ENCODE results near the gene SLC24A3. TPM values are rescaled to one million over a fixed set of nuclear protein-coding genes. Genes with fewer than 3 reads are reported as not detected.

Gene SLC24A3
- total and polyA plus RNA-seq, 2 experiments from 2014 or later = 0.81 to 2.5 TPM

- Histone ChIP-seq H3F3A (replicated peaks; ENCODE audit: low read depth) (no peaks in the 10 kb centered on the region), H3K79me2 (replicated peaks; ENCODE audit: insufficient read depth) (no peaks in the 10 kb centered on the region), H2AFZ (no peak overlapping the region), H3K36me3 (ENCODE audit: insufficient read depth) (no peaks in the 10 kb centered on the region), H3K4me1 (ENCODE audit: insufficient read depth) (no peaks in the 10 kb centered on the region), H3K4me2 (no peak overlapping the region), H3K27ac (ENCODE audit: low read depth) (no peak overlapping the region), H3K4me3 (no peak overlapping the region), H4K20me1 (replicated peaks; ENCODE audit: insufficient read depth) (no peaks in the 10 kb centered on the region), H3K27me3 (ENCODE audit: insufficient read depth) (no peaks in the 10 kb centered on the region), H3K9me2 (ENCODE audit: insufficient read depth) (0 out of 2 replicates have a peak, but pooled peaks cover 4% of the 10 kb centered on the region)
- TF ChIP-seq ZNF462 (CRISPR knock-in tag; IDR thresholded peaks at IDR 0.05) = no peak
- no peak for TF ChIP-seq ZNF114 (CRISPR knock-in tag; IDR thresholded peaks at IDR 0.05)
- TF ChIP-seq REST (IDR thresholded peaks at IDR 0.05; ENCODE audit: unreplicated experiment) = no peak
- no peak for TF ChIP-seq CTCF (conservative IDR thresholded peaks at IDR 0.05; ENCODE audit: low read depth in 2 of 2)
- TF ChIP-seq EZH2 (IDR thresholded peaks at IDR 0.05; ENCODE audit: low read depth, unreplicated experiment) = no peak
- no peak for TF ChIP-seq ETS1 (IDR thresholded peaks at IDR 0.05)
- TF ChIP-seq POLR2AphosphoS5 (IDR thresholded peaks at IDR 0.05; ENCODE audit: low read depth) = no peak
- no peak for TF ChIP-seq CREB1 (CRISPR knock-in tag; IDR thresholded peaks at IDR 0.05; ENCODE audit: low read depth)
- no peak for TF ChIP-seq ZNF331 (CRISPR knock-in tag; IDR thresholded peaks at IDR 0.05; ENCODE audit: low read depth)
- H3K36me3 Mint-ChIP-seq (ENCODE audit: low read depth) = peaks cover 9% of the 10 kb centered on the region; the same call in 1 of the 3 replicates
- peaks cover 8% of the 10 kb centered on the region for H3K27me3 Mint-ChIP-seq (ENCODE audit: insufficient read depth, low read depth, poor library complexity)
- H3K4me3 Mint-ChIP-seq = no peak overlapping the region
- peaks cover 9% of the 10 kb centered on the region for H3K4me1 Mint-ChIP-seq
- no peak overlapping the region for H3K27ac Mint-ChIP-seq
- ATAC-seq = no peak
- H3K9me3 Mint-ChIP-seq = no peaks in the 10 kb centered on the region; the same call in 2 of the 3 replicates
- no peak for DNase-seq (ENCODE audit: low spot score)
Observed at GRCh38 chr20:19589787-19590362, 377.4 kb downstream of the SLC24A3 start.
